Fibroblast of gingiva (primary cell): ENCODE data around the gene TRERF1.

Experiments used
- DNase-seq: peaks from one replicate; pipeline ENCODE4 v3.0.0-alpha.2; 2011; ENCODE audit warnings: low read depth

Gene TRERF1

GRCh38 chr6:42393339-42393738 lies 58.4 kb downstream of the TRERF1 start:
- DNase-seq = no peak

- no peak for DNase-seq
Measured at GRCh38 chr6:42392833-42393232, 58.9 kb downstream of the TRERF1 start.

- no peak for DNase-seq
Measured at GRCh38 chr6:42391441-42391840, 60.3 kb downstream of the TRERF1 start.

DNA sequence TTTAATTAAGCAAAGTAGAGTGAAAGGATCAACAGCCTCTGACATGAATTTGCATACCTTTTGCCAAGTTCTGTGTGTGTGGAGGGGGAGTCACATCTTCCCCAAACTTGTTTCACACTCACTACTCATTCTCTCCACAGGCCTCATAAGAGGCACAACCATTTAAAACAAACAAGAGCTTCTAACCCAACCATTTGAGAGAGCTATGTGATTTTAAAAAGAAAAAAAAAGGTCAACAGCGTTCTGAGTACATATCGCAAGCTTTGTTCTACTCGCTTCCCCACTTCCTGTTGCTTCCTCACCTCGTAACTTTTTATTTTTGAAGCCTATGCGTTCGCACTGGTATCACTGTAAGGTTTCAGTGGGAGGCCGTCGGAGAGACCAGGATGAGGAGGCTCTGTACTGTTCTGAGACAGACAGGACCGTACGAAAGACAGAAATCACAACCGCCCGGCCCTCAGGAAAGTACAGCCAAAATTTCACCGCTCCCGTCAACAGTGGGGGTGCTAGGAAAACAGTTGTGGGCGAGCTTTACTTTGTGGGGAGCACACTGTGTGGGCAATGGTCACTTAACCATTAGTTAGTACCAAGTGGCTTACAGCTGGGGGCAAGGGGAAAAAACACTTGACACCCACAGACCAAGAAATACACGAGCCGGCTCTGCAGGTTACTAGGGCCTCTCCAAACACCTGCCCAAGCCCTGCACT lies 61.3 kb downstream of the TRERF1 start:
- DNase-seq = no peak

DNA sequence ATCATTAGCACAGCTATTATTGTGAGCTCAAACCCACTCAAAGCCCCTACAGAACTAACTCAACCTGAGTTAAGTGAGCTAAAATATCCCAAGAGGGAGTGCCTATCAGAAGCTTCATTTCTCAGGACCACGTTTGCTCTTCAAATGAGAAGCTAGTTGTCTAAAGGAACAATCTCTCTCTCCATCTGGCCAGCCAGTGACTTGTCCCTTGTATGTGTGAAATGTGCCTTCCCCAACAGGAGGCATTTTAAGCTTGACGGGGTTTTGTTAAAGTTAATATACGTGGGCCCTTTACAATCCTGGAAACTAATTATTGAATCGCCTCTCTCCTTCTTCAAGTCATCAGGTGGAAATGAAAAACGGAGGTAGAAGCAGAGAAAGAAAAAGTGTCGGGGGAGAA lies 62.0 kb downstream of the TRERF1 start:
- no peak for DNase-seq

DNA sequence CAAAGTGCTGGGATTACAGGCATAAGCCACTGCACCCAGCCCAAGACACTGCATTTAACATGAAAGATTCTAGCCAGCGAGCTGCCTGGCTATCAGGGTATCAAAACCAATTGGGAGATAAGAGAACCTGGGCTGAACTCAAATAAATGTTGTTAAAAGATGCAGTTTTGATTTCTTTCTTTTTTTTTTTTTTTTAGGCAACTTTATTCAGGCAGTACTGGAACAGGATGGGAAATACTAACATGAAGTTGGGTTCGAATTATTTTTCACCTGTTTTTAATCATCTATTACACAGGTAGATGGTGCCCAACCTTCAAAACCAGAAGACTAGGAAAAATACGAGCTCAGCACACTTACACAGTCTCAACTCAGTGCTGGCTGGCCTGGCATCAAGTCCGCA lies 63.7 kb downstream of the TRERF1 start:
- no peak for DNase-seq

DNA sequence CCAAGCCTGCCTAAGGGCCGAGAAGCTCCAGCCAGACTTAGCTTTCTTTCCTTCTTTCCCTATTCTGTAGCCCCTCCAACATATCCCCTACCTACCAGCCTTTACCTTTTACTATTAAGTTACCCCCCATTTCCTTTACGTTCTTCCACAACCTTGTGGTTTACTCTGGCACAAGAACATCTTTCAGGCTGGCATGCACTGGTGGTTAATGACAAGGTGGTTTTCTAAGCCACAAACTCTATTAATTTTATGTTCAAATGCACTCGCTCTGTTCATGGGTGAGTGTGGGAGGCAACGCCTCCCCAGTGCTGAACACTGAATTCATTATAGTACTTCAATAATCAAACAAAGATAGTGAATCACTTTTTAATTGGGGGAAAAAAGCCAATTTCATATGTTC lies 64.4 kb downstream of the TRERF1 start:
- no peak for DNase-seq

GRCh38 chr6:42385339-42385738 lies 66.4 kb downstream of the TRERF1 start:
- no peak for DNase-seq

GRCh38 chr6:42383421-42384205 lies 68.1 kb downstream of the TRERF1 start:
- DNase-seq = no peak

- DNase-seq = no peak
Measured at GRCh38 chr6:42381850-42382249, 69.9 kb downstream of the TRERF1 start.

- no peak for DNase-seq
Measured at GRCh38 chr6:42380228-42380979, 71.3 kb downstream of the TRERF1 start.

- DNase-seq = no peak
Measured at GRCh38 chr6:42378536-42378935, 73.2 kb downstream of the TRERF1 start.

GRCh38 chr6:42378125-42378524 lies 73.6 kb downstream of the TRERF1 start:
- DNase-seq = no peak

- no peak for DNase-seq
Measured at GRCh38 chr6:42375007-42375635, 76.6 kb downstream of the TRERF1 start.

DNA sequence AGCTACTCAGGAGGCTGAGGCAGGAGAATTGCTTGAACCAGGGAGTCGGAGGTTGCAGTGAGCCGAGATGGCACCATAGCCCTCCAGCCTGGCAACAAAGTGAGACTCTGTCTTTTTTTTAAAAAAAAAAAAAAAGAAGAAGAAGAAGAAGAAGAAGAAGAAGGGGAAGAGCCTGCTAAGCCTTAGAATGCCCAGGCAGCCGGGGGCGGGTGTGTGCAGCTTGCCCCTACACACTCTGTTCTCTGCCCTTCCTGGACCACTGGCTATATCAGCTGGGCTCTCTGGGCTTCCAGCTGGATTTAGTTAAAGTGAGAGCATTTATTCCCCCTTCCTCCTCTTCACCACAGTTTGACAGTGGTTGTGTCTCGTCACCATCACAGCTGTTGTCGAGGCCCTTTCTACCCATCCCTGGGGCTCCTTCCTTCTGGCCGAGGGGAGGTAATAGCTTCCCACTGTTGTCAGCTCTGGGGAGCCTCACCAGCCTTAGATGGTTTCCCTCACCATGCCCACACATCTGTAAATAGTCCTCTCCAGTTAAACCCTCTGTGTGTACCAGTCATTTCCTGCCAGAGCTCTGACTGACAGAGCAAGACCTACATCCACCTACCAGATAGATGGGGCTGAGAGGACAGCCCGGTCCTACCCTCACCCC lies 77.6 kb downstream of the TRERF1 start:
- DNase-seq = no peak

DNA sequence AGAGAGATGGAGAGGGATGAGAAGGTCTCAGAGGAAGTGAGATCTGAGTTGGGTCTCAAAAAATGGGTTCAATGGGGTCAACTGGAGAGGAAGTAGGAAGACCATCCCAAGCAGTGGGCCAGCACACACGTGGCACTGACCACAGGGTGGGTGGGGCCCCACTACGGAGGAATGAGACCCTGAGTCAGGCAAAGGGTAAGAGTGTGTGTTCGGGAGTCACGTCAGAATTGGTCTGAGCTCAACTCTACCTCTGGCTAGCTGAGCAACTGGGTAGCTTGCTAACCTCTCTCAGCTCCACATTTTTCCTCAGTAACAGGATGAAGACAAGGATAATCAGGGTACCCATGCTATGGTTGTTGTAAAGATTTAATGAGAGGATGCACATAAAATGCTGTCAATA lies 79.0 kb downstream of the TRERF1 start:
- no peak for DNase-seq

- DNase-seq = no peak
Measured at GRCh38 chr6:42370323-42370985, 81.3 kb downstream of the TRERF1 start.

DNA sequence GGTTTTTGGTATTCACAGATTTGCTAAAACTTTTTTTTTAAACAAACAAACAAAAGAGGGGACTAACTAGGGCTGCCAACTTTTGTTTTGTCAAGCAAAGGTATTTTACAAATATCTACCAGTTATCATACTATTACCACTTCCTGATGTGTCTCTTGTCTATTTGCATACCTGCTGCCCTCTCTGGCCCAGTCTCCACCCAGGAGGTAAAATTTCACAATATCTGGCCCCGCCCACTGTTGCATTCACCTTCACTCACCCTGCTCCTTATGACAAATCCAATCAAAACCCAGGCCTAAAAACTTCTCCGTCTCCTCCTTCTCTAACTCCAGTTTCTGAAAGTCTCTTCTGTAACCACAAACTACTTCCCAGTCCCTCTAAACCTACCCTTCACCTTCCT lies 82.2 kb downstream of the TRERF1 start:
- no peak for DNase-seq

DNA sequence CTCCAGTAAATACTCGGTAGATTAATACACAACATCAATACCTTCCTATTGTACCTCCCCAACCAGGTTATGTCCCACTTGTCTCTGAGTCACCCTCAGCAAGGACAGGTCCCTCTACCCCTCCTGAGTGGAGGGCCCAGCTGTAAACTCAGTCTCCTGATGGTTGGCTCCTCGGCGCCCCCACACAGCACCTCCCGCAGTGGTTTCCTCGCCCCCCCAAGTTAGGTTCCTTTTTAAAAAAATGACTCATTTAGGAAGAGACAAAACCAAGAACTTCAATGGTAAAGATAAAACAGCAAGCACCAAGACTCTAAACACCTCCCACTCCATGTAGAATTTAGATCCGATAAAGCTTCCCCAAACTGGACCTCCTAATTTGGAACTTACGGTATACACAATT lies 83.5 kb downstream of the TRERF1 start:
- DNase-seq = no peak

GRCh38 chr6:42367353-42368011 lies 84.2 kb downstream of the TRERF1 start:
- DNase-seq = no peak

GRCh38 chr6:42366999-42367352 lies 84.8 kb downstream of the TRERF1 start:
- no peak for DNase-seq
